Esophagus muscularis mucosa (tissue), 4 donors: Measurements from ENCODE around the gene EGLN3. TPM values are rescaled to one million over a fixed set of nuclear protein-coding genes. Genes with fewer than 3 reads are reported as not detected.

Experiments used
- DNase-seq: peaks from one replicate; pipeline ENCODE4 v3.0.0-alpha.2; 2017; ENCODE audit errors: extremely low spot score
- H3K27ac ChIP-seq, 4 donors: fragments of 200-600 bp; sonication (generic); replicated peaks in 1 of 4; 1 replicate in 3 of 4; 2 replicates in 1 of 4; pipeline ENCODE4 v1.5.1; 2016 to 2019; ENCODE audit warnings: mild to moderate bottlenecking in 1 of 4
- H3K27me3 ChIP-seq, 4 donors: fragments of 200-600 bp; sonication (generic); one replicate each; pipeline versions ENCODE4 v1.5.1 to v1.6.0; 2016 to 2019
- H3K36me3 ChIP-seq, 4 donors: fragments of 200-600 bp; sonication (generic); one replicate each; pipeline ENCODE4 v1.5.1; 2016 to 2019
- H3K4me1 ChIP-seq, 4 donors: fragments of 200-600 bp; sonication (generic); one replicate each; pipeline ENCODE4 v1.5.1; 2016 to 2019
- H3K4me3 ChIP-seq, 4 donors: fragments of 200-600 bp; sonication (generic); 1 replicate in 2 of 4; 2 replicates in 2 of 4; pipeline ENCODE4 v1.5.1; 2016 to 2019; ENCODE audit warnings: mild to moderate bottlenecking in 4 of 4, moderate library complexity in 1 of 4
- H3K9me3 ChIP-seq, 4 donors: fragments of 200-600 bp; sonication (generic); 1 replicate in 3 of 4; 2 replicates in 1 of 4; pipeline ENCODE4 v1.5.1; 2016 to 2019
- EP300 ChIP-seq: sonication (generic); formaldehyde crosslinking; IDR thresholded peaks from one replicate; pipeline ENCODE4 v1.6.1; 2017; ENCODE audit warnings: antibody characterized with exemption
- POLR2A ChIP-seq: fragments of 450-650 bp; IDR thresholded peaks from one replicate; pipeline ENCODE4 v1.6.1; 2017; ENCODE audit warnings: antibody characterized with exemption, moderate library complexity, mild to moderate bottlenecking, low read depth
- POLR2AphosphoS5 ChIP-seq, 2 donors: sonication (generic); formaldehyde crosslinking; IDR thresholded peaks; one replicate each; pipeline ENCODE4 v1.6.1; 2017; ENCODE audit warnings: antibody characterized with exemption in 2 of 2
- WGBS: methylation state at CpG from one replicate; pipeline ENCODE4 v1.1.5; 2018; 5-methylcytosine and 5-hydroxymethylcytosine counted together
- intact Hi-C: fragments of 100-400 bp; cut with DNase I; formaldehyde crosslinking; loops from one replicate; pipeline ENCODE4 v1.15.1; 2023
- total RNA-seq, 4 donors: library from RNA; depleted of rRNA; stranded (reverse); fragments of >200 nt; gene quantifications; one replicate each; pipeline versions ENCODE4 v1.1.0 to v1.2.1, GENCODE V29; 2016
- TF ChIP-seq, protein P1 (sequence below), 3 experiments: fragments of 200-600 bp in 2 of 3; fragments of 450-650 bp in 1 of 3; sonication (generic) in 2 of 3; IDR thresholded peaks; one replicate each; pipeline ENCODE4 v1.5.1; 2017 to 2019; ENCODE audit warnings: antibody characterized with exemption in 3 of 3, mild to moderate bottlenecking in 2 of 3, moderate library complexity in 1 of 3

The EGLN3 gene
- total RNA-seq, 4 donors from 2014 or later: 24.0 to 41.1 (median 24.5) TPM

DNA sequence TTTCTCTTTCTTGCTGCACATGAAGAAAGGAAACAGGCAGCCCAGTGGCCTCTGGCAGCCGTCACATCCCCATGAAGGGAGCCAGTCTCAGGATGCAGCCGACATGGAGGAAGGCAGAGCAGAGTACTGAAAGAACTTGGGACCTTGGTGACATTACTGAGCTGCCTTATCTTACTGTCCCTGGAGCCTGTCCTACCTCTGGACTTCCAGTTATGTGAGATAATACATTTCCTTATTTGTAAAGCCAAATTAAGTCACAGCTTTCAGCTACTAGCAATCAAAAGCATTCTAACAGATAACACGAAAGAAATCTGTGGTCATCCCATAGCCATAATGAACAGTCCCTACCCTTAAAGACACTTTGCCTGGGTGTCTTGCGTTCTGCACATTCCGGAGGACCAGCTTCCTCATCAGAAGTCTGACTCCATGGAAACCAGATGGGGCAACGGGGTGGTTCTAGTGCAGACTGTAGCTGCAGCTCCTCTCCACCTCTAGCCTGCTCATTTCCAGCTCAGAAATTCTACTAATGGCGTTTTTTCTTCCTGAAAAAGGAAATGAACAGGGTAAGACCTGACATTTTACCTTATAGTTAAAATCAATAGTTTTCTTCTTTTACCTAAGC, 7.8 kb upstream of the EGLN3 start:
- WGBS: 93% methylated on average over 6 of the region's 7 CpGs
- TF ChIP-seq EP300 (no peak), POLR2AphosphoS5 (IDR thresholded peaks at IDR 0.05) (no peak), POLR2A (no peak)
- TF ChIP-seq, protein P1, sequence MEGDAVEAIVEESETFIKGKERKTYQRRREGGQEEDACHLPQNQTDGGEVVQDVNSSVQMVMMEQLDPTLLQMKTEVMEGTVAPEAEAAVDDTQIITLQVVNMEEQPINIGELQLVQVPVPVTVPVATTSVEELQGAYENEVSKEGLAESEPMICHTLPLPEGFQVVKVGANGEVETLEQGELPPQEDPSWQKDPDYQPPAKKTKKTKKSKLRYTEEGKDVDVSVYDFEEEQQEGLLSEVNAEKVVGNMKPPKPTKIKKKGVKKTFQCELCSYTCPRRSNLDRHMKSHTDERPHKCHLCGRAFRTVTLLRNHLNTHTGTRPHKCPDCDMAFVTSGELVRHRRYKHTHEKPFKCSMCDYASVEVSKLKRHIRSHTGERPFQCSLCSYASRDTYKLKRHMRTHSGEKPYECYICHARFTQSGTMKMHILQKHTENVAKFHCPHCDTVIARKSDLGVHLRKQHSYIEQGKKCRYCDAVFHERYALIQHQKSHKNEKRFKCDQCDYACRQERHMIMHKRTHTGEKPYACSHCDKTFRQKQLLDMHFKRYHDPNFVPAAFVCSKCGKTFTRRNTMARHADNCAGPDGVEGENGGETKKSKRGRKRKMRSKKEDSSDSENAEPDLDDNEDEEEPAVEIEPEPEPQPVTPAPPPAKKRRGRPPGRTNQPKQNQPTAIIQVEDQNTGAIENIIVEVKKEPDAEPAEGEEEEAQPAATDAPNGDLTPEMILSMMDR (IDR thresholded peaks at IDR 0.05): no peak
- Histone ChIP-seq H3K27me3 (no peaks in the 10 kb centered on the region), H3K4me1 (peaks cover 0 to 5% (median 0%) of the 10 kb centered on the region in 4 donors), H3K4me3 (no peak overlapping the region), H3K9me3 (no peaks in the 10 kb centered on the region), H3K27ac (no peak overlapping the region), H3K36me3 (no peaks in the 10 kb centered on the region)
- no peak for DNase-seq
- intact Hi-C loops: no loop called here

DNA sequence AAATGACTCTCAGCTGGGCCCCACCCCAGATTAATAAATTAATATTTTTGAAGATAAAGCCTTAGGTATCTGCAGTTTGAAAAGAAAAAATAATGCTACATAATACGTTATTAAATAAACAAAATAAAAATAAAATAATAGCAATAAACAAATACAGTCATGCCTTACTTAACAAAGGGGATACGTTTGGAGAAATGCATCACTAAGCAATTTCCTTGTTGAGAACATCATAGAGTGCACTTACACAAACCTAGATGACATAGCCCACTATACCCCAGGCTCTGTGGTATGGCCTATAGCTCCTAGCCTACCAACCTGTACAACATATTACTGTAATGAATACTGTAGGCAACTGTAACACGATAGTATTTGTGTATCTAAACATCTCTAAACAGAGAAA, 7.1 kb upstream of the EGLN3 start:
- Histone ChIP-seq H3K27me3 (no peaks in the 10 kb centered on the region), H3K9me3 (no peaks in the 10 kb centered on the region), H3K4me3 (no peak overlapping the region), H3K36me3 (no peaks in the 10 kb centered on the region), H3K4me1 (peaks cover 0 to 5% (median 0%) of the 10 kb centered on the region in 4 donors), H3K27ac (no peak overlapping the region)
- WGBS: 77% methylated on average over 3 of the region's 3 CpGs
- no peak for DNase-seq
- intact Hi-C loops: no loop called here
- no peak for TF ChIP-seq EP300
- TF ChIP-seq, protein P1 (IDR thresholded peaks at IDR 0.05): no peak
- no peak for TF ChIP-seq POLR2A
- TF ChIP-seq POLR2AphosphoS5 (IDR thresholded peaks at IDR 0.05): no peak

DNA sequence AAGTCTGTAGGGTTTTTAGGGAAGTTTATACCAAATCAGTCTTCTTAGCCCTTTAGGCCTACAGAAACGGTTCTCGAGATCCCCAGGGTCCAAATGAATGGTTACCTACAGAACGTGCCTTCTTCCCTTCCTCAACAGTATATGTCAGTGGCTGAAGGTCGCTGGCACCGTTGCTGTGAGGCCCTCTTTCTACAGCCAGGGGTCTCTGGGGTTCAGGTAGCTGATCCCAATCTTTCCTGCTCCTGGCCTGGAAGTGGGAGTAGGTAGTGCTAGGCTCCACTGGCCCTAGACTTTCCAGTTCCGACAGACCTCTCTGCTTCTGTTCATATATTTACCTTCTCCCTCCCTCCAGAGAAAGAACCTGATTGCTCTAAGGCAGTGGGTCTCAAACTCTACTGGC, 6.4 kb upstream of the EGLN3 start:
- H3K4me1 ChIP-seq: peaks cover 0 to 5% (median 0%) of the 10 kb centered on the region in 4 donors
- H3K27me3 ChIP-seq: no peaks in the 10 kb centered on the region
- 87% methylated on average over 6 of the region's 6 CpGs for WGBS
- intact Hi-C loops: no loop called here
- H3K36me3 ChIP-seq: no peaks in the 10 kb centered on the region
- TF ChIP-seq POLR2A: no peak
- TF ChIP-seq, protein P1 (IDR thresholded peaks at IDR 0.05): no peak
- TF ChIP-seq POLR2AphosphoS5 (IDR thresholded peaks at IDR 0.05): no peak
- TF ChIP-seq EP300: no peak
- no peak overlapping the region for H3K27ac ChIP-seq
- no peak overlapping the region for H3K4me3 ChIP-seq
- DNase-seq: no peak
- no peaks in the 10 kb centered on the region for H3K9me3 ChIP-seq

DNA sequence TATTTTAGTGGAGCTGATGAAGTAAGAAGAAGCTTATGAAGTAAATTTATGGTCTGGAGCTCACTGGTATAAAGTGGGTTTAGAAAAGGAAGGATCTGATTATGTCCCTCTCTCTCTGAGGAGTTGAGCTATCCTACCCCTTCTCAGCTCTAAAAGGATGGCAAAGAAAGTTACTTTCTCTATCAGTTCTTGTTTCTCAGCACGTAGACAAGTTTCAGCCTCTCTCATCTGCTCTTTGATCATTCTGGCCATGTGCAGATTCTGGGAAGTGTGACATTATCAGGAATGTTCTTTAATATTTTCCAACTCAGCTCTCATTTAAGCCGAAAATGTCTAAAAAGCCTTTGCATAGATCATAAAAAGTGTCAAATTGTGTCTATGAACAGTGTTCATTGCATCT, 5.8 kb upstream of the EGLN3 start:
- Histone ChIP-seq H3K4me1 (peaks cover 0 to 9% (median 4%) of the 10 kb centered on the region in 4 donors), H3K36me3 (no peaks in the 10 kb centered on the region)

More for the DNA sequence above, 5.8 kb upstream of the EGLN3 start:
- TF ChIP-seq POLR2AphosphoS5 (IDR thresholded peaks at IDR 0.05) (no peak), POLR2A (no peak), EP300 (no peak)
- TF ChIP-seq, protein P1 (IDR thresholded peaks at IDR 0.05): no peak
- Histone ChIP-seq H3K4me3 (no peak overlapping the region), H3K27me3 (no peaks in the 10 kb centered on the region), H3K9me3 (no peaks in the 10 kb centered on the region), H3K27ac (no peak overlapping the region)
- no peak for DNase-seq
- 89% methylated on average over 2 of the region's 2 CpGs for WGBS
- intact Hi-C loops: no loop called here
